ENCODE measurements around the gene PRKCH.

PRKCH gene

GRCh38 chr14:61571917-61572316 lies 250.5 kb downstream of the PRKCH start:
- no peak for DNase-seq

DNA sequence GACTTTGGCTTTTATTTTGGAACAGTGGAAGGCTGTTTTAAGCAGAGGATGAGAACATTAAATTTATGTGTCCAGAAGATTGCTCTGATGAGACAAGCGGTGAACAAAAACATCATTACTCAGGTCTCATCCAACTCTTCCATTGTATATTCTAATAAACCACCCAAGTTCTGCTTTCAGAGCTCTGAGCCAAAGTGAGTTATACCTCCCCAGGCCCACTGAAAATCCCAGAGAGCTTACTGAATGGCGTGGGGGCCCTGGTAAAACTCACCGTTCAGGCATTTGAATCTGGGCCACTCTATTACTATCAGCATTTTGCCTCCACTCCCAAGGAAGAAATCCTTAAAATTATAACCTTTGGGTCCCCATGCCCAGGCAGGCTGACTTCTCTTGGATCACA lies 251.9 kb downstream of the PRKCH start:
- DNase-seq: no peak

GRCh38 chr14:61573748-61574513 lies 252.6 kb downstream of the PRKCH start:
- no peak for DNase-seq

GRCh38 chr14:61574514-61574807 lies 253.1 kb downstream of the PRKCH start:
- DNase-seq: no peak

DNA sequence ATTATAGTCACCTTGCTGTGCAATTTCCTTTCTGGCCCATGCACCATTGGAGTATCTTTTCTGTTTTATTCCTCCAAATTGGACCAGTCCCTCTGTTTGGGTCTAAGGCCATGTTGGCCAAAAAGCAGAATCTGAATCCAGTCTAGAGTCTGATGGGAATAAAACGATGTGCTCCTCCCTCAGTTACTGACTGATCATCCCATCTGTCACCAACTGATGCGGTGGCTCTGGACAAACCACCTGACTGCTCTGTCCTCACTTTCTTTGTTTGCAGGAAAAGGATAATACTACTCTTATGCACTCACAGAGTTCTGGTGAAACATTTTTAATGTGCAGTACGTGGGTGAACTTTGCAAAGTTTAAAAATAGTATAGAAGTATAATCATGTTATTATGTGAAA lies 253.7 kb downstream of the PRKCH start:
- no peak for DNase-seq

GRCh38 chr14:61575551-61576150 lies 254.3 kb downstream of the PRKCH start:
- no peak for DNase-seq

DNA sequence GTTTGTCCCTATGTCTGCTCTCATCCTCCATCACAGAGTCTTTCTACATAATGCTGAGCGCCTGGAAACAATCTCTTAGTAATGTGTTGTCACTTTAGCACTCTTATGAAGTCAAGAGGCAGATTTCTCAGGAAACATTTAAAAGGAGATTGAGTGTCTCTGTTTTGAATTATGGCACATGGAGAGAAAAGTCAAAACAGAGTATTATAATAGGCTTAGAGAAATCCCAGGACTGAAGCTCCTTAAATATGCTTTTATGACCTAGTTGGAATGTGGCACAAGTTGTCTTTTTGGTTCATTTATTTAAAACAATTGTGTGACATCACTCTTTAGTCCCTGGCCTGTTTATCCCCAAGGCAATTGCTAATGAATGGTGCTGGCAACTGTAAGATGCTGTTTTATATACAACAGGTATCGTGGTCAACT lies 256.1 kb downstream of the PRKCH start:
- no peak for DNase-seq

- no peak for DNase-seq
These were observed 257.4 kb downstream of the PRKCH start for GRCh38 chr14:61578745-61579144.

GRCh38 chr14:61581340-61581739 lies 260.0 kb downstream of the PRKCH start:
- DNase-seq: no peak

- no peak for DNase-seq
These were observed 260.7 kb downstream of the PRKCH start for GRCh38 chr14:61581955-61582615.

DNA sequence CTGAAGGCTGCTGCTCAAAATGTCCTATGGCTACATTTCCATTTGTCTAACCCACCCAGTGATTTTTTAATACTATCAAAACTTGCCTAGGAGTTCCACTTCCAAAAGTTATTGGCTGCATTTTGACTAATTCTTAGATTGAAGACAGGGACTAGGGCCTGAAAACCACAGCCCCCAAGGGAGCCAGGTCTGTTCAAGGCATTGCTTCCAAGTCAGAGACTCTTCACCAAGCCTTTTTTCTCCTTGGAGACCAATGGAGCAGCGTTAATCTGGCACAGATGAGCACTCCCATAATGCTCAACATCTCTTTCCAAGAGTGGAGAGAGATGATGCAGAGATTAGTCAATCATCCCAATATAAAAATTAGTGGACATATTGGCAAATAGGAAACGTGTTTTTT lies 261.4 kb downstream of the PRKCH start:
- DNase-seq: no peak

- no peak for DNase-seq
These were observed 263.0 kb downstream of the PRKCH start for GRCh38 chr14:61584331-61584741.

- no peak for DNase-seq
These were observed 264.5 kb downstream of the PRKCH start for GRCh38 chr14:61585598-61586543.

GRCh38 chr14:61586544-61587055 lies 265.2 kb downstream of the PRKCH start:
- no peak for DNase-seq

GRCh38 chr14:61587081-61587713 lies 265.8 kb downstream of the PRKCH start:
- no peak for DNase-seq

DNA sequence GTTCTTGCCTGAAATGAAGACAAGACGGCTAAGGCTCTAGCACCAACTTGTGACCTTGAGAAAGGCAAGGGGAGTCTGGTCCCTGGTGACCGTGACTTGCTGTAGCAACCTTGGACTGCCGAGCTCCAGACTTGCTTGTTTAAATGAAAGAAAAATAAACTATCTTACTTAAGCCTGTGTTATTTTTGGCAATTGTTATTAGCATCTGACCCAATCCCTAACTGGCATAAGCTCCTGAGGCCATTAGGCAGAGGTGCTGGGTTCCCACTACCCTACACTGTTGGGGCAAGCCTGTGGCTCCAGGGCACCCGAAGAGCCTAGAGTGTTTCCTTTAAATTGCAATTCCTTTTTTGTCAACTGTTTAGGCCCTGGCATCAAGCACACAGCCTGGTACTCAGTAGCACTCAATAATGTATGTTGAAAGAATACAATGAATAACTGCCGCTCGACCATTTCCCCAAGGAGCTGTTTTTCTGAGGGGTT lies 267.1 kb downstream of the PRKCH start:
- DNase-seq: no peak

- no peak for DNase-seq
These were observed 268.6 kb downstream of the PRKCH start for GRCh38 chr14:61589691-61590581.

- DNase-seq: peak; percentile 14 to 66
These were observed 270.5 kb downstream of the PRKCH start for GRCh38 chr14:61591862-61592261.

DNA sequence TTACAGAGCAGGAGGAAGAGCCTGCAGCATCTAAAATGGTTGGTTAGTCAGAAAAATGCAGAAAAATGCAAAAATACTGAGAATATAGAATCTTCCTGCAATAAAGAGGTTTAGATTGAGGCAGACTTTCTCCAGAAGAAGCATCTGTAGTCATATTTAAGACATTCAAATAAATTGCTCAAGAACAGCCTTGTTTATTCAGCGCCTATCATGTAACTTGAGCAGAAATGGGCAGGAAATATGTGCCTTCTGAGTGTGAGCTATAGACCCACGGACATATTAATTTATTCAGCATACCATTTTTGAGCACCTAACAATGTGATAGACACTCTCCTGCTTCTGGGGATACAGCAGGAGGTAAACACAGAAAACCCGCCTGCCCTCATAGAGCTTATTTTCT lies 272.0 kb downstream of the PRKCH start:
- no peak for DNase-seq

GRCh38 chr14:61596990-61597389 lies 275.6 kb downstream of the PRKCH start:
- no peak for DNase-seq

DNA sequence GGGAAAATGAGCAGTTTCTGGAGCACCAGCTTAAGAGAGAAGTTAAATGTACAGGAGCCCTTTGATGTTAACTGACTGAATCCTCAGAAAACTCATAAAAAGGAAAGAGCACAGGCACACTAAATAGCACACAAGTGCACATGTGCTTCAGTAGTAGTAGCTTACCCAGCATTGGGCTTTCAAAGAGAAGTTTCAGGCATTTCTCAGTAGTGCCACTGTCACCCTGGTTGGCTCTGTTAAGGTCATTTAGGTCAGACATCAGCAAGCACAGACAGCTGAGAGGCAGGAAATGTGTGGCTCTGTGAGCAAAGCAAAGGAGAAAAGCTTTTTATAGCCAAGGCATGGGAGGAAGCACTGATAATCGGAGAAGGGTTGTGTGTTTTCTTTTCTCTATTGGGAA lies 277.6 kb downstream of the PRKCH start:
- peak; percentile 13 to 14 for DNase-seq
